MCF 10A (cell line): Measurements from ENCODE around the gene RNF207. TPM values are rescaled to one million over a fixed set of nuclear protein-coding genes. Genes with fewer than 3 reads are reported as not detected.

Experiments
- BruUV-seq: library from RNA; stranded (reverse); fragments of 400-500 nt; replicated peaks from 2 replicates; lab custom pipeline; 2021; lab: Mats Ljungman, UMichigan
- CTCF ChIA-PET: fragments of 300-600 bp; sonication (Branson Sonifier 250); formaldehyde crosslinking; extraction: SDS; loops from one replicate; lab custom pipeline; 2021; ENCODE audit warnings: antibody characterized with exemption, inconsistent platforms; lab: Yijun Ruan, JAX
- POLR2A ChIA-PET: fragments of 300-600, 350-650 bp; sonication (Branson Sonifier 250); formaldehyde crosslinking; extraction: SDS; loops from one replicate; lab custom pipeline; 2020; ENCODE audit warnings: antibody characterized with exemption, inconsistent platforms; lab: Yijun Ruan, JAX
- DNase-seq: peaks from one replicate; pipeline ENCODE4 v3.0.0-alpha.2; 2018; ENCODE audit not compliant: unreplicated experiment
- H3K27ac Mint-ChIP-seq: one replicate; pipeline ENCODE4 v1.8.0; 2022; ENCODE audit warnings: mild to moderate bottlenecking, low read depth, mixed read lengths; ENCODE audit not compliant: unreplicated experiment
- H3K27me3 Mint-ChIP-seq: one replicate; pipeline ENCODE4 v1.8.0; 2022; ENCODE audit warnings: mixed read lengths; ENCODE audit not compliant: insufficient read depth, unreplicated experiment
- H3K36me3 Mint-ChIP-seq: one replicate; pipeline ENCODE4 v1.8.0; 2022; ENCODE audit warnings: mild to moderate bottlenecking, moderate library complexity, mixed read lengths; ENCODE audit not compliant: insufficient read depth, unreplicated experiment
- H3K4me1 Mint-ChIP-seq: one replicate; pipeline ENCODE4 v1.8.0; 2022; ENCODE audit warnings: mixed read lengths; ENCODE audit not compliant: insufficient read depth, unreplicated experiment
- H3K4me3 Mint-ChIP-seq: one replicate; pipeline ENCODE4 v1.8.0; 2022; ENCODE audit warnings: mild to moderate bottlenecking, moderate library complexity, mixed read lengths; ENCODE audit not compliant: unreplicated experiment
- H3K9me3 Mint-ChIP-seq: one replicate; pipeline ENCODE4 v1.8.0; 2022; ENCODE audit warnings: mixed read lengths; ENCODE audit not compliant: unreplicated experiment
- intact Hi-C: fragments of 100-400 bp; cut with micrococcal nuclease; formaldehyde crosslinking; loops from 2 replicates; pipeline ENCODE4 v1.14.1; 2022
- total RNA-seq: library from RNA; stranded (reverse); gene quantifications from 2 replicates; pipeline ENCODE4 v1.2.3, GENCODE V29; 2022
- TF ChIP-seq, protein P1 (sequence below): fragments of 200-600 bp; IDR thresholded peaks from one replicate; pipeline ENCODE4 v1.8.0; 2022; ENCODE audit warnings: antibody characterized with exemption, mild to moderate bottlenecking; ENCODE audit not compliant: unreplicated experiment

Gene RNF207
- total RNA-seq, 1 experiment from 2014 or later = 6.2 TPM

DNA sequence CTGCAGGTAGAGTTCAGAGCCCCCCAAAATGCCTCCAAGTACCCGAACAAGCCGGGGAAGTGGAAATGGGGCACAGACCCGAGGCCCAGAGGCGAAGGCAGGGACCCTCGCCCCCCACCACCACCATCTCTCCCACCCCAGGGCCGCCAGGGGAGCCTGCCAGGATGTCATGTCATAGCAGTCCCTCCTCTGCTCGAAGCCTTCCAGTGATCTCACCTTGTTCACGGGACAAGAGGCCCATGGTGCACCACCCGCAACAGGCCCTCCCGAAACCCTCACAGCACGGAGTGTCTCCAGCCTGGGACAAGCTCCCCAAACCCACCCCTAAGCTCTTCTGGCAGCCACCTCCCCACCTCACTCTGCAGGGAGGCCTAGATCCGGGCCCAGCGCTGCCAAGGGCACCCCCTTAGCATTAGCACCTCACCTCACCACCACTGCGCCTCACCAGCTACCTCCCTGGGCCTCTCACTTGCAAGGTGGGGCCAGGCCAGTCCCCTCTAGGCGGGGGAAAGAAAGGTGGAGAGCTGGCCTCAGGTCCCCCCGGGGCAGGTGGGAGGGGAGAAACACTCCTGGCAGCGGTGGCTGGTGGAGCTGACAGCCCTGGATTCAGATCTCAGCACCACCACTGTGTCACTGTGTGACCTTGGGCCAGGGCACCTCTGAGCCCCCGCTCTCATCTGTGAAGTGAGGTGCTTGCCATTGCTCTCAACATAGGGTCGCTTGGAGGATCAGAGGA lies 39.1 kb upstream of the RNF207 start:
- no peak overlapping the region for H3K27ac Mint-ChIP-seq
- intact Hi-C loops = no loop called here
- no peaks in the 10 kb centered on the region for H3K9me3 Mint-ChIP-seq
- H3K27me3 Mint-ChIP-seq = peaks cover 39% of the 10 kb centered on the region
- DNase-seq = no peak
- CTCF ChIA-PET = no interaction called here
- no TSS peak for BruUV-seq
- POLR2A ChIA-PET = no interaction called here
- H3K36me3 Mint-ChIP-seq = no peaks in the 10 kb centered on the region
- no peak overlapping the region for H3K4me3 Mint-ChIP-seq
- TF ChIP-seq, protein P1, sequence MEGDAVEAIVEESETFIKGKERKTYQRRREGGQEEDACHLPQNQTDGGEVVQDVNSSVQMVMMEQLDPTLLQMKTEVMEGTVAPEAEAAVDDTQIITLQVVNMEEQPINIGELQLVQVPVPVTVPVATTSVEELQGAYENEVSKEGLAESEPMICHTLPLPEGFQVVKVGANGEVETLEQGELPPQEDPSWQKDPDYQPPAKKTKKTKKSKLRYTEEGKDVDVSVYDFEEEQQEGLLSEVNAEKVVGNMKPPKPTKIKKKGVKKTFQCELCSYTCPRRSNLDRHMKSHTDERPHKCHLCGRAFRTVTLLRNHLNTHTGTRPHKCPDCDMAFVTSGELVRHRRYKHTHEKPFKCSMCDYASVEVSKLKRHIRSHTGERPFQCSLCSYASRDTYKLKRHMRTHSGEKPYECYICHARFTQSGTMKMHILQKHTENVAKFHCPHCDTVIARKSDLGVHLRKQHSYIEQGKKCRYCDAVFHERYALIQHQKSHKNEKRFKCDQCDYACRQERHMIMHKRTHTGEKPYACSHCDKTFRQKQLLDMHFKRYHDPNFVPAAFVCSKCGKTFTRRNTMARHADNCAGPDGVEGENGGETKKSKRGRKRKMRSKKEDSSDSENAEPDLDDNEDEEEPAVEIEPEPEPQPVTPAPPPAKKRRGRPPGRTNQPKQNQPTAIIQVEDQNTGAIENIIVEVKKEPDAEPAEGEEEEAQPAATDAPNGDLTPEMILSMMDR = no peak
- H3K4me1 Mint-ChIP-seq = no peaks in the 10 kb centered on the region

DNA sequence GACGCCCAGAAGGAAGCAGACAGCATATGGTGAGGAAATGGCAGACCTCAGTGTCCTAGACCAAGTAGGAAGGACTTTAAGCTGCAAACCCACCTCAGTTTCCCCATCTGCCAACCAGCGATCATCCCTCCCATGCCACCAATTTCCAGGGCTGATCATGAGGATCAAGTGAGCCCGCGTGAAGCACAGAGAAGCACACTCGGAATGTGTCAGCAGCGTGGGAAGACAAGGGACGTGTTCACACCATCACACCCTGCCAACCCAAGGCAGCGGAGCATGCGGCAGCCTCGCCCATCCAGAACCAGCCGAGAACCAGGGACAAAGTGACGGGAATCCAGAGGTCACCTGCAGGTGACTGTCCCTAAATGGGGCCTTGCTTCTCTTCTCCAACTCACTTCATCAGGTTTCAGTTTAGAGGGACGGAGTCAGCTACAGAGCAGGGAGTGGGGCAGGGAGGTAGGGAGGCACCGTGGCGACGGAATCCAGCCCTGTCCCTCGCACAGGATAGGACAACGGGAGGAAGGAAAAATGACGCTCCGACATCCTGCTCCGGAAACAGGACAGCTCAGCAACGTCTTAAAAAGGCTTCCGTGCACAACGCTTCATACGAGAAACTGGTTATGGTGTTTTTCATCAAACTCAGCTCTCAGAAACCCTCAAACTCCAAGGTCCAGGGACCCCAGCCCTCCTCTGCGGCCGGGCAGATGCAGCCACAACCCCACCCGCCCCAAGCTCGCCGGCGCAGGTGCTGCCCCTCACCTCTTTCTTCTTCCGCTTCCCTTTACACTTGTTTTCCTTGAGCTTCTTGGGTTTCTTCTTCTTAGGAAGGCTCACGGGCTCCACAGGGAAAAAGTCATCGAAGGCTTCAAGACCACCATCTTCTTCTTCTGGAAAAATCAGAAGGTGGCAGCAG lies 38.3 kb upstream of the RNF207 start:
- no peak overlapping the region for H3K4me3 Mint-ChIP-seq
- no peak overlapping the region for H3K27ac Mint-ChIP-seq
- no peaks in the 10 kb centered on the region for H3K9me3 Mint-ChIP-seq
- POLR2A ChIA-PET = no interaction called here
- TF ChIP-seq, protein P1 = no peak
- BruUV-seq = no TSS peak
- H3K4me1 Mint-ChIP-seq = no peaks in the 10 kb centered on the region
- intact Hi-C loops = no loop called here
- no peak for DNase-seq
- H3K27me3 Mint-ChIP-seq = peaks cover 39% of the 10 kb centered on the region
- H3K36me3 Mint-ChIP-seq = no peaks in the 10 kb centered on the region
- CTCF ChIA-PET = no interaction called here

GRCh38 chr1:6168947-6169586 lies 36.9 kb upstream of the RNF207 start:
- H3K9me3 Mint-ChIP-seq = no peaks in the 10 kb centered on the region
- TF ChIP-seq, protein P1 = no peak
- no TSS peak for BruUV-seq
- no peak overlapping the region for H3K4me3 Mint-ChIP-seq
- intact Hi-C loops = no loop called here
- DNase-seq = no peak
- peaks cover 39% of the 10 kb centered on the region for H3K27me3 Mint-ChIP-seq
- CTCF ChIA-PET = no interaction called here
- H3K36me3 Mint-ChIP-seq = no peaks in the 10 kb centered on the region
- H3K27ac Mint-ChIP-seq = no peak overlapping the region
- POLR2A ChIA-PET = no interaction called here
- H3K4me1 Mint-ChIP-seq = no peaks in the 10 kb centered on the region
